GM12801 (cell line): ENCODE data around the gene RAX.

ENCODE experiments used
- TF ChIP-seq, protein P1 (sequence below): IDR thresholded peaks from one replicate; pipeline ENCODE4 v1.5.1; 2011; ENCODE audit warnings: control low read depth; ENCODE audit not compliant: insufficient read length; ENCODE audit errors: extremely low read depth

The RAX gene

DNA sequence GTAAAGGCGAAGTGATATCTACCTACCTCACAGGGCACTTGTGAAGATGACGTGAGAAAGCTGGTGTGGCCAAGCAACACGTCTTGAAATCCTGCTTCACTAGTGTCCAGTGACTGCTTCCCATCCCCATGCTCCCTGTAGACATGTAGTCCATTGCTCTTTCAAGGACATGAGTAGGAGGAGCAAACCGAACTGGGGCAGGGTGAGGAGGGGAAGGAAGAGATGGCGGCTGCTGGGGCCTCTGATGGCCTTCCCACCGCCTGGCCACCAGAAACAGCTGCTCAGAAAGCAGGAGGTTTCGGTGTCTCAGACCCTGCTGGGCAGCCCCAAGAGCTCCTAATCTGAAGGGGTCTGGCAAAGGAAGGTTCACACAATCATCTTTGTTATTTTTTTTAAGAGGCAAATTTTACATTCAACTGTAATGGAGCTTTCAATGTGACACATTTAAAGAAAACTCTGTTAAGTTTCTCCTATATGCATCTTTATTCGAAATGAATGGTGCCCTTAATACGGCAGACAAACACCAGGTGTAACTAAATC is 30.5 kb upstream of the RAX start:
- TF ChIP-seq, protein P1, sequence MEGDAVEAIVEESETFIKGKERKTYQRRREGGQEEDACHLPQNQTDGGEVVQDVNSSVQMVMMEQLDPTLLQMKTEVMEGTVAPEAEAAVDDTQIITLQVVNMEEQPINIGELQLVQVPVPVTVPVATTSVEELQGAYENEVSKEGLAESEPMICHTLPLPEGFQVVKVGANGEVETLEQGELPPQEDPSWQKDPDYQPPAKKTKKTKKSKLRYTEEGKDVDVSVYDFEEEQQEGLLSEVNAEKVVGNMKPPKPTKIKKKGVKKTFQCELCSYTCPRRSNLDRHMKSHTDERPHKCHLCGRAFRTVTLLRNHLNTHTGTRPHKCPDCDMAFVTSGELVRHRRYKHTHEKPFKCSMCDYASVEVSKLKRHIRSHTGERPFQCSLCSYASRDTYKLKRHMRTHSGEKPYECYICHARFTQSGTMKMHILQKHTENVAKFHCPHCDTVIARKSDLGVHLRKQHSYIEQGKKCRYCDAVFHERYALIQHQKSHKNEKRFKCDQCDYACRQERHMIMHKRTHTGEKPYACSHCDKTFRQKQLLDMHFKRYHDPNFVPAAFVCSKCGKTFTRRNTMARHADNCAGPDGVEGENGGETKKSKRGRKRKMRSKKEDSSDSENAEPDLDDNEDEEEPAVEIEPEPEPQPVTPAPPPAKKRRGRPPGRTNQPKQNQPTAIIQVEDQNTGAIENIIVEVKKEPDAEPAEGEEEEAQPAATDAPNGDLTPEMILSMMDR = no peak

DNA sequence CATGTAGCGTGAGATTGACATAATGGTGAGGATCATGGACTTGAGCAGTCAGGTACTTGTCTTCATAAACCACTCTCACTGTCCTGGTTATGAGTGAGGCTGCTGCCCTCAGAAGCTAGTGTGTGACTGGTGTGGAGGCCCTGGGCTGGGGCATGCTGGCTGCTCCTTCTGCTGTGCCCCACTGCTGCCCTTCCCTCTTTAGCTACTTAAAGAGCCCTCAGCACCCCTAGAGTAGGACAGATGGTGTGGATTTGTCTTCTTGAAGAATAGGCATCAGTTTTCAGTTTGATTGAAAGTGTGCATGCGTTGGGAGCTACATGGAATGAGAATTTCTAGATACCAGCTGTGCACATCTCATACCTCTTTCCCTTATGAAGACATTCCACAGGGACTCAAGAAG is 29.8 kb upstream of the RAX start:
- TF ChIP-seq, protein P1 = no peak

DNA sequence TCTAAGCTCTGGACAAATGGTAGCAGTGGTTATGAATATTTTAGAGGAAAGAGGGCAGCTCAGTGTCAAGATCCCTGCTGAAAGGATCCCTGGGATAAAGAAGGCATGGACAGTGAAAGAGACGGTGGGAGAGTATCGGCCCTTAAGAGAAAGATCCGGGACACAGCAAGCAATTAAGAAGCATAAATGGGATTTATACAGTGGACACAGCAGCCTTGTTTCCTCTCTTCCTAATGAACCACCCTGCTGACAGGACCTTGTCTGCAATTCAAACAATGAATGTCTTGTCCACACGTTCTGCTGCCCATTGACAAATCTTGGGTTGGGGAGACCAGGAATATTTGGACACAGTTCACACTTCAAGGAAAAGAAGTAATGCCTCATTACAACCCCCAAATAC is 28.7 kb upstream of the RAX start:
- TF ChIP-seq, protein P1 = no peak

DNA sequence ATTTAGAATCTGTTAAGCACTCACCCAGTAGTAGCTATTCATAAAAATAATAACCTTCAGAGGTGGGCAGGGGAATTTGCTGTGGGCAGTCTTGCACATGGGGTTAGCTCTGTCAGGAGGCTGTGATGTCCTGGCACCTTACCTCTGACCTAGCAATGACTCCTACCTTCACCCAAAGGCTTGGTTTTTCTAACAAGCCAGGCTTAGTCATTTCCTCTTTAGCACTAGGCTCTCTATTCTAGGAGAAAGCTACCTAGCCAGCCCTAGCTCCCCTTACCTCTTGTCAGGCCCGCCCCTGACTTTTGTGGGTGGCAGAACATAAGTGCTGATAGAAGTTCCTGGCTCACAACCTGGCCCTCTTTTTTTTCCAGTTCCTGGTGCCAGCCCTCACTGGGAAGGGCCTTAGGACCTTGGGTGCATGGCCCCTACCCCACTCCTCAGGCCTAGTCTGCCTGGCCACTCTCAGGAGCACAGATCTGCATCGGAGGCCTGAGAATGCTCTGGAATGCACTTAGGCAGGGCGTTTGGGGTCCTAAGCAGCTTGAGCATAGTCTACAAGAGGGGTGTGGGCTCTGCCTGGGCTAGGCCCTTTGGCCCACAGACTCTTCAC is 27.5 kb upstream of the RAX start:
- TF ChIP-seq, protein P1 = no peak

DNA sequence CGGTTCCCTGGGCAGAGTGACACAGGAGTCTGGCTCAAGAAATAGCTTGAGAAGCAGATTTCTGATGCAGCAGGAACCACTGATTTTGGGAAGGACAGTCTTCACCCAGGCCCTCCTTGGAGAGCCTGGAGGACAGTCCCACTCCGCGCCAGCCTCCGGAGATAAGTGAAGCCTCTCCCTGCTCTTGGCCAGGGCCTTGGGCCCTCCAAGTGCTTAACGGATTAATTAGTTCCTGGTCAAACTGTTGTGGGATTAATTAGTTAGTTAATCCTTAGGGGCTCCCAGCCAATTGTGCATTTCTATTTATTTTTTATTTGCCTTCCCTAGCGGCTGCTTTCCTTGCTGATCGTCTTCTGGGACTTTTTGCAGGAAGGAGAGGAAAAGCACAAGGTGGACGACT is 25.6 kb upstream of the RAX start:
- TF ChIP-seq, protein P1 = no peak

DNA sequence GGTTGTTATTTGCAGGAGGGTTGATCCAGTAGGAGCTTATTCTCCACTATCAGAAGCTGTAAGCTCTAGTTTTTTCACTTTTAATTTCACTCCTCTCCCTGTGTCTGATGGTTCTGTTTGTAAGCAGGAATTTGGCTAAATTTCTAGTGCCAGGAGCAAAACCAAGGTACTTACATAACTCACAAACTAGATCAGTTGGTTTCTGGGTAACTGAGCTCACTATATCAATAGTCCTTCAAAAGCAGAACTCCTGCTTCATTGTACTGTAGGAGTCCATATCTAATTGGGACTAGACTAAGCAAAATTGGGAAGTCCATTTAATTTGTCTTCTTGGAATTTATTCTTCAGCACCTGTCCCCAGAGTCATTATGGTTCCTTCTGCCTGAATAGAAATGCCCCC is 20.1 kb upstream of the RAX start:
- TF ChIP-seq, protein P1 = no peak

DNA sequence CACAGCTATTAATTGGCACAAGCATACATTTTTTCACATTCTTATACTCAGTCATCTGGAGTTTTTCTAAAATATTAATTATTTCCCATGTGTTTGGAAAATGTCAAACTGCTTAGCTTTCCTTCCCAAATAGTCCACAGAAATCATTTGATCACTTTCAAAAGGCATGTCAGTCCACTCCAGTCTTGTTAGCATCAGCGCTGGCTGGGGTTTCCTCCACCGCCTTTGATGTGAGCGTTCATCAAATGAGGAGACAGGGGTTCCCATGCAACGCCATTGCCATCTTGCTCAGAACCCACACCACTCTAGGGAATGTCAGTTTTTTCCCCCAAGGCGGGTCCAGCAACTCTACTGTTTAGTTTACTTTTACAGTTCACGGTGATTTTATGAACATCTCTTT is 13.1 kb upstream of the RAX start:
- TF ChIP-seq, protein P1 = no peak
